K562 (cell line): Measurements from ENCODE around the gene CCDC102B. TPM values are rescaled to one million over a fixed set of nuclear protein-coding genes. Genes with fewer than 3 reads are reported as not detected.

ENCODE experiments used
- ATAC-seq: fragments of 200-7000 bp; cut with Tn5 transposase; 3 replicates; pipeline ENCODE4 v1.9.1; 2020; ENCODE audit warnings: moderate library complexity
- BruUV-seq: library from RNA; stranded (reverse); fragments of 400-500 nt; replicated peaks from 2 replicates; lab custom pipeline; 2021; lab: Mats Ljungman, UMichigan
- CTCF ChIA-PET: fragments of 300-600 bp; formaldehyde crosslinking; extraction: SDS; loops from one replicate; lab custom pipeline; 2021; ENCODE audit warnings: low intra/inter-chr PET ratio; lab: Yijun Ruan, JAX
- POLR2A ChIA-PET: fragments of 300-600, 350-650 bp; sonication (Branson Sonifier 250); formaldehyde crosslinking; extraction: SDS; loops from one replicate; lab custom pipeline; 2021; ENCODE audit warnings: antibody characterized with exemption, inconsistent platforms; lab: Yijun Ruan, JAX
- DNase-seq, 4 experiments: peaks; one replicate each; pipeline versions ENCODE4 v3.0.0 to v3.0.0-alpha.2; 2011 to 2018; ENCODE audit warnings: low spot score in 3 of 4, mixed read lengths in 3 of 4; ENCODE audit errors: extremely low read depth in 1 of 4
- FAIRE-seq: peaks from 2 replicates; lab custom pipeline; 2011; peaks lifted over from hg19 to GRCh38; lab: Jason Lieb, UNC
- H2AFZ ChIP-seq: 2 replicates; pipeline ENCODE4 v1.6.0; 2011; ENCODE audit warnings: low read depth, low read length, control low read depth, inconsistent platforms
- H3K27ac ChIP-seq: fragments of 200-600 bp; 3 replicates; pipeline ENCODE4 v1.8.0; 2011; ENCODE audit warnings: low read depth, mild to moderate bottlenecking, control low read depth, inconsistent platforms, low read length, moderate library complexity, mixed read lengths; ENCODE audit errors: extremely low read depth
- H3K27me3 ChIP-seq, 2 experiments: fragments of 300-600 bp in 1 of 2; 2 replicates in 1 of 2; 3 replicates in 1 of 2; pipeline versions ENCODE4 v1.6.0 to v1.8.0; 2011; ENCODE audit warnings: inconsistent platforms in 2 of 2, low read length in 2 of 2, mild to moderate bottlenecking in 1 of 2, mixed read lengths in 1 of 2, moderate library complexity in 1 of 2; ENCODE audit not compliant: control insufficient read depth in 2 of 2, insufficient read depth in 2 of 2
- H3K36me3 ChIP-seq: fragments of 300-600 bp; 3 replicates; pipeline ENCODE4 v1.8.0; 2011; ENCODE audit warnings: mild to moderate bottlenecking, low read length, inconsistent platforms; ENCODE audit not compliant: control insufficient read depth, insufficient read depth
- H3K4me1 ChIP-seq, 2 experiments: fragments of 200-600 bp in 1 of 2; replicated peaks in 1 of 2; 2 replicates in 1 of 2; 3 replicates in 1 of 2; pipeline versions ENCODE4 v1.5.1 to v1.8.0; 2011; ENCODE audit warnings: inconsistent platforms in 2 of 2, low read length in 2 of 2, mild to moderate bottlenecking in 1 of 2, mixed read lengths in 1 of 2, moderate library complexity in 1 of 2; ENCODE audit not compliant: control insufficient read depth in 2 of 2, insufficient read depth in 2 of 2
- H3K4me2 ChIP-seq: 2 replicates; pipeline ENCODE4 v1.6.1; 2011; ENCODE audit warnings: low read length, control low read depth, inconsistent platforms, mixed read lengths; ENCODE audit not compliant: insufficient read depth
- H3K4me3 ChIP-seq: fragments of 200-600 bp; sonication (generic), shearing (Covaris generic); 2 replicates; pipeline ENCODE4 v1.5.1; 2016; ENCODE audit warnings: control low read depth, inconsistent platforms
- H3K79me2 ChIP-seq: fragments of 200-600 bp; 3 replicates; pipeline ENCODE4 v1.8.0; 2011; ENCODE audit warnings: low read length, inconsistent platforms; ENCODE audit not compliant: control insufficient read depth, insufficient read depth
- H3K9ac ChIP-seq, 2 experiments: 2 replicates each; pipeline versions ENCODE4 v1.6.0 to v1.6.1; 2011; ENCODE audit warnings: low read depth in 2 of 2, low read length in 2 of 2, control low read depth in 1 of 2, inconsistent platforms in 1 of 2, mild to moderate bottlenecking in 1 of 2, mixed read lengths in 1 of 2; ENCODE audit not compliant: insufficient read depth in 1 of 2
- H3K9me1 ChIP-seq: one replicate; pipeline ENCODE4 v1.6.0; 2011; ENCODE audit warnings: inconsistent platforms, mild to moderate bottlenecking, low read length, moderate library complexity; ENCODE audit not compliant: control insufficient read depth, insufficient read depth
- H3K9me3 ChIP-seq: replicated peaks from 2 replicates; pipeline ENCODE4 v1.5.1; 2011; ENCODE audit warnings: low read depth, low read length, inconsistent platforms; ENCODE audit not compliant: control insufficient read depth, insufficient read depth
- H4K20me1 ChIP-seq: replicated peaks from 2 replicates; pipeline ENCODE4 v1.6.1; 2011; ENCODE audit warnings: low read length, inconsistent platforms, mixed read lengths; ENCODE audit not compliant: control insufficient read depth, insufficient read depth
- E2F8 ChIP-seq: fragments of 450-650 bp; IDR thresholded peaks from 2 replicates; pipeline ENCODE4 v1.7.1; 2018; ENCODE audit warnings: mild to moderate bottlenecking, low read depth; ENCODE audit not compliant: partially characterized antibody
- IFI16 ChIP-seq: fragments of 250-450 bp; sonication (Bioruptor Pico); IDR thresholded peaks from 2 replicates; pipeline ENCODE4 v2.1.2; 2022; ENCODE audit warnings: mild to moderate bottlenecking, inconsistent platforms
- PKNOX1 ChIP-seq: fragments of 450-650 bp; IDR thresholded peaks from 2 replicates; pipeline ENCODE4 v1.6.1; 2016
- TAL1 ChIP-seq: fragments of 450-650 bp; IDR thresholded peaks from 2 replicates; pipeline ENCODE4 v1.6.1; 2016; ENCODE audit warnings: mild to moderate bottlenecking
- TARDBP ChIP-seq: fragments of 450-650 bp; IDR thresholded peaks from 2 replicates; pipeline ENCODE4 v1.6.1; 2016
- ZNF3 ChIP-seq: fragments of 250-450 bp; sonication (Bioruptor Pico); IDR thresholded peaks from 2 replicates; pipeline ENCODE4 v1.5.0; 2021; ENCODE audit warnings: mild to moderate bottlenecking, moderate library complexity
- WGBS: fragments of 100-300 bp; shearing (Covaris generic); methylation state at CpG from one replicate; pipeline ENCODE4 v1.1.6; 2016; ENCODE audit warnings: low coverage, mixed read lengths; ENCODE audit not compliant: insufficient coverage; ENCODE audit errors: missing lambda C conversion rate; 5-methylcytosine and 5-hydroxymethylcytosine counted together
- in situ Hi-C: fragments of 300-500 bp; cut with MboI; formaldehyde crosslinking; loops from 4 replicates; pipeline ENCODE4 v1.15.0; 2018; ENCODE audit warnings: inconsistent platforms, mixed read lengths
- intact Hi-C: fragments of 100-400 bp; cut with micrococcal nuclease; formaldehyde crosslinking; loops from 2 replicates; pipeline ENCODE4 v1.14.2; 2022
- polyA plus RNA-seq, 8 experiments: library from polyadenylated mRNA; depleted of rRNA in 4 of 8; stranded (reverse) in 5 of 8; unstranded in 3 of 8; fragments of >200 nt; fragmentation: Nextera tagmentation in 2 of 8; fragmentation: Illumina TruSeq in 1 of 8; extraction: Ambion mirVana in 2 of 8; extraction: Trizol in 1 of 8; gene quantifications; 2 replicates each; pipeline versions ENCODE4 v1.2.1 to v1.2.3, GENCODE V29; 2011 to 2014; ENCODE audit warnings: inconsistent platforms in 1 of 8, missing spikeins in 1 of 8
- total RNA-seq, 7 experiments: library from RNA; depleted of rRNA in 6 of 7; stranded (reverse); fragments of >200 nt in 6 of 7; fragmentation: Illumina TruSeq in 2 of 7; extraction: Trizol in 2 of 7; gene quantifications; 2 replicates each; pipeline versions ENCODE4 v1.2.1 to v1.2.3, GENCODE V29; 2011 to 2021; ENCODE audit warnings: low replicate concordance in 1 of 7

Gene CCDC102B
- total and polyA plus RNA-seq, 9 of the 15 experiments (the other 6 are each of a cell fraction or from before 2014, with no cell fraction given): 0.18 to 1.5 (median 0.73) TPM

- POLR2A ChIA-PET: no interaction called here
- ATAC-seq: no peak
Measured at GRCh38 chr18:69067048-69067447, 269.2 kb downstream of the CCDC102B start.

More at GRCh38 chr18:69067048-69067447, 269.2 kb downstream of the CCDC102B start:
- no peak overlapping the region for H3K9ac ChIP-seq
- no TSS peak for BruUV-seq
- no peaks in the 10 kb centered on the region for H3K36me3 ChIP-seq
- intact Hi-C loops: no loop called here
- H3K9me3 ChIP-seq: no peaks in the 10 kb centered on the region
- no peak overlapping the region for H2AFZ ChIP-seq
- H3K79me2 ChIP-seq: no peaks in the 10 kb centered on the region
- FAIRE-seq: no peak
- WGBS: 0% methylated on average over 1 of the region's 1 CpG
- CTCF ChIA-PET: no interaction called here
- no peaks in the 10 kb centered on the region for H3K4me1 ChIP-seq
- DNase-seq: no peak
- no peak overlapping the region for H3K4me3 ChIP-seq
- H3K27ac ChIP-seq: no peak overlapping the region
- TF ChIP-seq IFI16 (CRISPR knock-in tag) (no peak), PKNOX1 (no peak), ZNF3 (CRISPR knock-in tag) (no peak), TAL1 (no peak), E2F8 (no peak), TARDBP (no peak)
- H3K4me2 ChIP-seq: no peak overlapping the region
- no peaks in the 10 kb centered on the region for H4K20me1 ChIP-seq
- H3K9me1 ChIP-seq: no peaks in the 10 kb centered on the region
- no peaks in the 10 kb centered on the region for H3K27me3 ChIP-seq
- in situ Hi-C loops: no loop called here
